Measurements from ENCODE around the gene SRBD1. TPM values are rescaled to one million over a fixed set of nuclear protein-coding genes. Genes with fewer than 3 reads are reported as not detected.

The SRBD1 gene
- total RNA-seq, 1 donor from 2014 or later = 19.3 TPM

DNA sequence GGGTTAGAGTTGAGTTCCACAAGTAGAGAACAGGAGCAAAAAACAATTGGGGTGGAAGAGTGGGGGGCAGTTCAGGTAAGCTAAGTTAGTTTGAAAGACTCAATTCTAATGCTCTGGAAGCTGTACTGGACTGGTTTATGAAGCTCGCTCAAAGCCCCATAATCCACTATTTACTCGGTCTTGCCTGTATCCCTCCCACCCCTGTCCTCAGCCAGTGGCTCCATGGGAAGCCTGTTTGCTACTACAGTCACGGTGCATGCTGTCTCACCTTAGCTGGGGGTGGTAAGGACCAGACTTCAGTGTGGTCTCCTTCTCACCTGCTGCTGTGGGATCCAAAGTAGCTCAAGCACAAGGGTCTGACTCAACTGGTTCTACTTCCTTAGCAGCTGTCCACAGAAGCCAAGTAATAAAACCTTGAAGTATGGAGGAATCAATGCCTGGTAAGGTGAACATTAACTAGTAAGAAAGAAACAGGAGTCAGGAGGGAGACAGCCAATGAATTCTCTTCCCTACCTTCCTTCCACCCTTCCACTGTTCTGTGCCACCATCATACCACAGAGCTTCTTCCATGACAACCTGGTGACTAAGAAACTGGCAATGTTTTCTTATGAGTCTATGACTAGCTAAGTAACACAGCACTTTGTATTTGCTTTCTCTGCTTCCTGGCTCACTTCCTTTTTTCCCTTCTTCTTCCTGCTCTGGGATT lies 230.8 kb downstream of the SRBD1 start:
- TF ChIP-seq, protein P1, sequence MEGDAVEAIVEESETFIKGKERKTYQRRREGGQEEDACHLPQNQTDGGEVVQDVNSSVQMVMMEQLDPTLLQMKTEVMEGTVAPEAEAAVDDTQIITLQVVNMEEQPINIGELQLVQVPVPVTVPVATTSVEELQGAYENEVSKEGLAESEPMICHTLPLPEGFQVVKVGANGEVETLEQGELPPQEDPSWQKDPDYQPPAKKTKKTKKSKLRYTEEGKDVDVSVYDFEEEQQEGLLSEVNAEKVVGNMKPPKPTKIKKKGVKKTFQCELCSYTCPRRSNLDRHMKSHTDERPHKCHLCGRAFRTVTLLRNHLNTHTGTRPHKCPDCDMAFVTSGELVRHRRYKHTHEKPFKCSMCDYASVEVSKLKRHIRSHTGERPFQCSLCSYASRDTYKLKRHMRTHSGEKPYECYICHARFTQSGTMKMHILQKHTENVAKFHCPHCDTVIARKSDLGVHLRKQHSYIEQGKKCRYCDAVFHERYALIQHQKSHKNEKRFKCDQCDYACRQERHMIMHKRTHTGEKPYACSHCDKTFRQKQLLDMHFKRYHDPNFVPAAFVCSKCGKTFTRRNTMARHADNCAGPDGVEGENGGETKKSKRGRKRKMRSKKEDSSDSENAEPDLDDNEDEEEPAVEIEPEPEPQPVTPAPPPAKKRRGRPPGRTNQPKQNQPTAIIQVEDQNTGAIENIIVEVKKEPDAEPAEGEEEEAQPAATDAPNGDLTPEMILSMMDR (conservative IDR thresholded peaks at IDR 0.05) = no peak
- H3K36me3 Mint-ChIP-seq = no peaks in the 10 kb centered on the region
- H3K4me3 Mint-ChIP-seq = no peak overlapping the region
- no peaks in the 10 kb centered on the region for H3K27me3 Mint-ChIP-seq
- no peak for DNase-seq (ENCODE audit: extremely low spot score, unreplicated experiment)
- H3K9me3 Mint-ChIP-seq = peaks cover 7% of the 10 kb centered on the region
- no peak overlapping the region for H3K27ac Mint-ChIP-seq
- H3K4me1 Mint-ChIP-seq (ENCODE audit: unreplicated experiment) = no peaks in the 10 kb centered on the region

DNA sequence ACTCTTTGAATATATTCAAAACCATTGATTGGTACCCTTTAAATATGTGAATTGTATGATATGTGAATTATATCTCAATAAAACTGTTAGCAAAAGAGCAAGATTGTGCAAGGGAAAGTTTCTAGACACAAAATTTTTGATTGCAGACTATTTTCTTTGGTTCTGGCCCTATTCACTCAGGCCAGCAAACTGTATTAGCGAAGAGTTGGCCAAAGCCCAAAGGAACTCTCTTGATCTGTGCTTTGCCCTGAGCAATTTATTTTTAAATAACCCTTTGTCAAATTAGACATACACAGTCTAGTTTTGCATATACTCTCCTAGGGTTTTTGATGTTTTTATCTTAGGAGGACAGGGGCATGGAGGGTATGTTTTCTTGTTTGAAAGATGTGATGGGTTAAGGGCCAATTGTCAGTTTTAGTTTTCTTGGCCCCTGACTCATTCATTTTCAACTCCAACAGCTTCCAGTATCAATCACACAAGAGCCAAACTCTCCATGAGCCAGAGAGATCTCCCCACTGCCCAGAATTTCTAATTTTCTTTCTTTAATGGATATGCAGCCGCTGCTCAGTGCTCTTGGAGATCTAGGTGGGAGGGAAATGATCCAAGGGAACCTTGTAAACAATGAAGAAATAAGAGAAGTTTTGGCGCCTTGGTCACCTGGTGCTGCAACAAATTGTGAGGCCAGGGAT lies 231.5 kb downstream of the SRBD1 start:
- Mint-ChIP-seq H3K36me3 (no peaks in the 10 kb centered on the region), H3K4me1 (ENCODE audit: unreplicated experiment) (no peaks in the 10 kb centered on the region), H3K27ac (no peak overlapping the region), H3K4me3 (no peak overlapping the region), H3K27me3 (no peaks in the 10 kb centered on the region), H3K9me3 (peaks cover 7% of the 10 kb centered on the region)
- no peak for DNase-seq (ENCODE audit: extremely low spot score, unreplicated experiment)
- TF ChIP-seq, protein P1 (conservative IDR thresholded peaks at IDR 0.05) = no peak

DNA sequence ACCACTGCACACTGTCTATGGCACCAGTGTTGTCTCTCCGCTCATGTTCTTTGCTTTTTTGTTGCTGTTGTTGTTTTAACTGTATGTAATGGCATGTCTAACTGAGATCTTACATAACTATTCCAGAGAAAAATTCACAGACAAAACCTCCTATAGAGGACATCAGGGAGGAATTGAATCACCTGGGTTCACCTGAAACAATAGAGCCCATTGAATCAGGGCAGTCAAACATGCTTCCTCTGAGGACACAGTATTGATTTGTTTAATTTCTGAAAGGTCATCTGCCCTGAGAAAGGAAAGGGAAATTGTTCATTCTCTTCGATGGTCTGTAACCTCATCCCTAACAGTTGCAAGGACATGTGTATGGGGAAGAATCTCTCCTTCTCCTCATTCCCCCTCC lies 237.5 kb downstream of the SRBD1 start:
- TF ChIP-seq, protein P1 (conservative IDR thresholded peaks at IDR 0.05) = no peak
- Mint-ChIP-seq H3K4me3 (no peak overlapping the region), H3K9me3 (peaks cover 7% of the 10 kb centered on the region), H3K4me1 (ENCODE audit: unreplicated experiment) (no peaks in the 10 kb centered on the region), H3K27ac (no peak overlapping the region), H3K36me3 (no peaks in the 10 kb centered on the region), H3K27me3 (no peaks in the 10 kb centered on the region)
- no peak for DNase-seq (ENCODE audit: extremely low spot score, unreplicated experiment)

DNA sequence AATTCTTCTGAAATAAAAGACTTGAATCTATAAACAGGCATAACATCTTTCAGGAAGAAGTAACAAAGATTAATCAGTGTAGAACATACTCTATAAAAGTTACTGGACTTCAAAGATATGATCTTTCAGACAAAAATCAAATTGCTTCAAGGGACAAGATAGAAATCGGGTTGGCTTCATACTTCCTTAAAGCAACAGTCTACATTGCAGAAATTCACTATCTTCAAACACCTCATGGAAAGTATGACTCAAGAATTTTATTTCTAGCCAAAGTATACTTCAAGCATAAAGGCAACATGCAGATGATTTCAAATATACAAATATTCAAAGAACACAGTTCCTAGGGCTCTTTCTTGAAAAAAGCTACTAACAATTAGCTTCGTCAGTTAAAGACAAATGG lies 240.7 kb downstream of the SRBD1 start:
- Mint-ChIP-seq H3K4me3 (no peak overlapping the region), H3K36me3 (no peaks in the 10 kb centered on the region), H3K27ac (no peak overlapping the region), H3K27me3 (no peaks in the 10 kb centered on the region), H3K9me3 (no peaks in the 10 kb centered on the region), H3K4me1 (ENCODE audit: unreplicated experiment) (no peaks in the 10 kb centered on the region)
- no peak for DNase-seq (ENCODE audit: extremely low spot score, unreplicated experiment)
- TF ChIP-seq, protein P1 (conservative IDR thresholded peaks at IDR 0.05) = no peak

DNA sequence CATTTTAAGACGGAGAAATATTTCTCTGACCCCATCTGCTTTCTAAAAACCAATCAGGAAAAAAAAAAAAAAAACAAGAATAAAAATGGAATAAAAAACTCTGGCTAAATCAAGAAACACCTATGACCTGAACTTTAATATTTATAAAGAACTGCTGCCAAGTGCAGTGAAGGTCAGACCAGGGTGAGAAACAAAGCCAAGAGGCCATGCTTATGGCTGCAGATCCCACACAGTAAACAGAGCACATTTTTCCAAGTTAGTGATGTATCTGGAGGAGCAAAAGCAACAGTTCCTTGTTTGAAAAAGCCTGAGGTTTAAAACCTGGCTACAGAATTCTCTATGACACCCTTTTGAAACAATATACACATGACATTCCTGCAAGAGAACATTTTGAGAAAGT lies 242.3 kb downstream of the SRBD1 start:
- DNase-seq (ENCODE audit: extremely low spot score, unreplicated experiment) = no peak
- TF ChIP-seq, protein P1 (conservative IDR thresholded peaks at IDR 0.05) = no peak
- H3K27ac Mint-ChIP-seq = no peak overlapping the region

More for the DNA sequence above, 242.3 kb downstream of the SRBD1 start:
- Mint-ChIP-seq H3K4me1 (ENCODE audit: unreplicated experiment) (no peaks in the 10 kb centered on the region), H3K4me3 (no peak overlapping the region), H3K27me3 (no peaks in the 10 kb centered on the region), H3K9me3 (no peaks in the 10 kb centered on the region), H3K36me3 (no peaks in the 10 kb centered on the region)
